Suppressor macrophage treated with lipopolysaccharide for 4 hours (primary cell): ENCODE results near the gene LYZL1.
"Not testable (repeated sequence)": the region's sequence is repeated elsewhere in the genome, so short reads cannot be mapped to it uniquely, and the experiment has no call there.

Source experiments
- DNase-seq: peaks from one replicate; pipeline ENCODE4 v3.0.0-alpha.2; 2020

LYZL1 gene

GRCh38 chr10:29265210-29265768, 23.6 kb upstream of the LYZL1 start:
- DNase-seq, result no peak

DNA sequence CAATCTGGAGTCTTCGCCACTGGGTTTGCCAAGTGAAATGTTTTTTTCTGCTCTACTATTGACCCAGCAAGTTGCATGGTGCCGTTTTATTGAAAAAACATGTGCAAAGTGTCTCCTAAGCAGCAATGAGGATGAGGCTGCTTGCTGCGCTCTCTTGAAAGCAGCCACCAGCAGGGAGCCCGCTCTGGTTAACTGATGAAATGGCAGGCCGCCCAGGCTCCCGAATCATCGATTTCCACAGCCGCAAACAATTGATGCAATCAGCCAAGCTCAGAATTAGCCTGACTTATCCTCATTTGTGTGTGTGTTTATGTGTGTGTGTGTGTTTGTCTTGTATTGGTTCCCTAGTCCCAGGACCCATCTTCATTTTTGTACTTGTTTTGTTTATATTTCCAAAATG, 22.2 kb upstream of the LYZL1 start:
- DNase-seq, result no peak

GRCh38 chr10:29268011-29268410, 20.9 kb upstream of the LYZL1 start:
- DNase-seq, result no peak

DNA sequence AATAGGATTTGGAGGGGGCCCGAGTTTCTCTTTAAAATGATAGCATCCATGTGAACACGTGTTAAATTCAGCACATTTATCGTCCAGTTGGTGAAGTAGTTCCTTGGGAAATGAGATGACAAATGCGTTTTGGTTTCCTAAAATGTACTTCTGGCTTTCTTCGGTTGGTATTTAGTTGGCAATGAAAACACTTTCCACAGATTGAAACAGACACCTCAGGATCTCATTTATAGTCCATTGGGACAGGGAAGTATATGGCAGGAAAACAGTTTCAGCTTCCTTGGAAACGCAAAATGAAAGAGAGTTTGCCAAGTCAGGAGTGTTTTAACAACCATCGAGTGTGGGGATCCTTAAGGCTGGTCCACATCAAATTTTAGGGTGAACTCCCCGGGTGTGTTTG, 19.4 kb upstream of the LYZL1 start:
- DNase-seq, result no peak

GRCh38 chr10:29270883-29271282, 18.0 kb upstream of the LYZL1 start:
- no peak for DNase-seq

DNA sequence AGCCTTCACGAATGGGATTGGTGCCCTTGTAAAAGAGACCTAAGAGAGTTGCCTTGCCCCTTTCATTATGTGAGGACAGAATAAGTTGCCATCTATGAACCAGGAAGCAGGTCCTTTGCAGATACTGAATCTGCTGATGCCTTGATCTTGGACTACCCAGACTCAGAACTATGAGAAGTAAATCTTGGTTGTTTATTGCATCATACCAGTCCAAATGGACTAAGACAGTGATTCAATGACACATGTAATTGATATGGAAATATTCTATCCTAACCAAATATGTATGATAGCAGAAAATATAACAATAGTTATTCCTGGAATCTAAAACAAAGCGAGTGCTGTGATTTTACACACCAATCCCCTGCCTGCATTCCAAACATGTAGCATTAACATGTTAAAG, 17.0 kb upstream of the LYZL1 start:
- DNase-seq, result no peak

- DNase-seq, result no peak
Measured at GRCh38 chr10:29273478-29273877, 15.4 kb upstream of the LYZL1 start.

- no peak for DNase-seq
Measured at GRCh38 chr10:29276251-29276850, 12.5 kb upstream of the LYZL1 start.

DNA sequence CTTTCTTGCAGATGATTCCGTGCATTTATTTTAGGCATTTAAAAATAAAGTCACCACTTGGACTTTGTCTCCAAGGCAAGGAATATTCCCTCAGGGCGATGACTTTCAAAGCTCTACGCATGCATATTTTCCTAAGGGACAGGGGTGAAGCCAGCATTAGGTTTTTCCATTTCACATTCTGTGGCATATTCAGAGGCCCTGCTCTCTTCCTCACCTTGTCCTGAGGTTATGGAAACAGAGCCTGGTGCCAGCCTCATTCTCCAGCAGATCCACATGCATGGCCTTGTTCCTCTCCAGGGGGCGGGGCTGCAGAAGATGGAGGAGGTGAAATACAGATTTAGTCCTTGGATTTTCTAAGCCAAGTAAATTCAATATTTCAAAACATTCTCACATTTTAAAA, 11.6 kb upstream of the LYZL1 start:
- no peak for DNase-seq

GRCh38 chr10:29279779-29280487, 8.9 kb upstream of the LYZL1 start:
- DNase-seq, result no peak

GRCh38 chr10:29280488-29280840, 8.4 kb upstream of the LYZL1 start:
- DNase-seq, result no peak

DNA sequence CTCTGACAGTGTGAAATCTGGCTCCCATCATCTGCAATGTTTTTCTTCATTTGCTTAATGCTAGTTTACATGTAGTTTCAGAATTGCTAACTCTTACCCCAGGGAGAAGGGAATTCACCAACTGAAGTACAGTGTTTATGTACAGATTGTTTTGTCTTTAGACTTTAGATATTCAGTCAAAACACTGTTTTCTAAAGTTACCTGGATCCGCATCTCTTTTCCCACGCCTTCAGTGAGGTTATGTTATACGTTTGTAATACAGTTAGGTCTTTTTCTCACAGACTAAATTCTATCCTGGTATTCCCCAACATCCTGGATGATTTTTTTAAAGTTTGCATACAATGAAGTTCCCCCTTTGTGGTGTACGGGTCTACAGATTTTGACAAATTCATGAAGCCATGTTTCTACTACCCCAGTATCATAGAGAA, 3.2 kb upstream of the LYZL1 start:
- no peak for DNase-seq

GRCh38 chr10:29287635-29288034, 1.2 kb upstream of the LYZL1 start:
- no peak for DNase-seq

DNA sequence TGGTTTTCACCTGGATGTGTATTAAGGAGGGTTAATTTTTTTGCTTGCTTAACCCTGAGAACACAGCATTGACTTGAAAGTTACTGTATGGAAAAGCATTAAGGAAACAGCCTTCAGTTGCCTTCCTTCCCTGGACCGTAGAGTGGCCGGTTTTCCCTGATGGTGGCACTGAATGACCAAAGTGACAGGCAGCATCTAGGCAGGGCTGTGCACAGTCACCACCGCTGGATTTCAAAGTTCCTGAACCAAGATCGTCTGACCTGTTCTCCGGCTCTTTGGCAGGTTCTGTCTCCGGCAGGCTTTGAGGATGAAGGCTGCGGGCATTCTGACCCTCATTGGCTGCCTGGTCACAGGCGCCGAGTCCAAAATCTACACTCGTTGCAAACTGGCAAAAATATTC, 2.7 kb downstream of the LYZL1 start:
- not testable (repeated sequence) for DNase-seq

DNA sequence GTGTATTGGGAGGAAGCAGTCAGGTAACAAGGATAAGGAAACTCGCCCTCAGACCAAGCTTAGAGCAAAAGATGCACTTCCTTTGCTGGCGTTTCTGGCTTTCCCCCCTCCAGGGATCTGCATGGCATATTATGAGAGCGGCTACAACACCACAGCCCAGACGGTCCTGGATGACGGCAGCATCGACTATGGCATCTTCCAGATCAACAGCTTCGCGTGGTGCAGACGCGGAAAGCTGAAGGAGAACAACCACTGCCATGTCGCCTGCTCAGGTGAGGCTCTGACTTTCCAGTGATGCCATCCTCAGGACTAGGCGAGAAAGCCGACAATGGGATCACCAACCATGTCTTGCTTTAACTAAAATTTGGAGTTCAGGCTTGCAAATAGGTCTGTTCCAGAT, 3.5 kb downstream of the LYZL1 start:
- not testable (repeated sequence) for DNase-seq

- DNase-seq, result peak; percentile 5
Measured at GRCh38 chr10:29295813-29296212, 6.9 kb downstream of the LYZL1 start.

GRCh38 chr10:29297678-29298077, 8.8 kb downstream of the LYZL1 start:
- DNase-seq, result no peak

DNA sequence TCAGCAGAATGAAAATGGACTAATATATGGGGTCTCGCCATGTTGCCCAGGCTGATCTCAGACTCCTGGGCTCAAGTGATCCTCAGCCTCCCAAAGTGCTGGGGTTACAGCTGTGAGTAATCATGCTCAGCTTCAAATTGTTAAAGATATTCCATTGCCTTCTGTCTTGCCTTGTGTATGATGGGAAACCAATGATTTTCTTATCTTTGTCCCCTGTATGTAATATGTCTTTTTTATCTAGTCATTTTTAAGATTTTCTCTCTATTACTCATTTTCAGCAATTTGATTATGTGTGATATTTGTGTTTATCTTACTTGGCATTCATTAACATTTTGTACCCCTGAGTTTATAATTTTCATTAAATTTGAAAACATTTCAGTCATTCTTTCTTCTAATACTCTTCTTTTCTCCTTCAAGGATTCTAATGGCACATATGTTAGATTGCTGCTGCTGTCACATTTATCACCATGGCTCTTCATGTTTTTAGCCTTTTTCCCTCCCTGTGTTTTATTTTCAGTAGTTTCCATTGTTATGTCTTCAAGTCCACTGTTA, 12.6 kb downstream of the LYZL1 start:
- DNase-seq, result no peak

GRCh38 chr10:29302499-29302898, 13.6 kb downstream of the LYZL1 start:
- no peak for DNase-seq

DNA sequence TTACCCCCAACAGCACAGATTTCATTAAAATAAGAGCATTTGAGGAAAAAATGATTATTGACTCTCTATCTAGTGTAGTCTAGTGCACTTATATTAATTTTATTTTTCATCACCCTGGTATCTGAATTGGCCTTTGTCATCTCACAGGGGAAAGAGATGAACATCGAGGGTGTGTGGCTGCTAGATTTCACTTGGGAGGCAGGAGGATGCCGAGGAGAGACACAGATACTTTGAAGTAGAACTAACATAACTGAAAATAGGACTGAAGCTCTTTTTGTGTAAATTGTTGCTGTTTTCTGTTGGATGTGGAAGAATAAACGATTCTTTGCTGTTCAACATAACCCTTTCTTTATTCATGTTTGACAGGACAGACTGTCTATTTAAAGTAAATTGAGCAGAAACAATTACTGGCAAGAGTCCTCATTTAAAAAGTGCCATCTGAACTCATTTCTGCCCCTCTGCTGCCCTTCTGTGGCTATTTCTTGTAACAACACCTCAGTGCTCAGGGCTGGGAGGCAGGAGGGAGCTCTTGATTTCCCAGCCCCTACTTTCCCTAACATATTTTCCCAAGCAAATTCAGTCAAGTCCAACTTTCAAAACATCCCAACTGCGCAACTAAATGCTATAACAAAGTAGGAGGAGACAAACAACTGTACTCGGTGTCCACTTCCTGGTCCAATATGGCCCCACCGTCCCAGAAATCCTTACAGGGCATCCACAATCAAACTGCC, 15.6 kb downstream of the LYZL1 start:
- peak; percentile 69 for DNase-seq

DNA sequence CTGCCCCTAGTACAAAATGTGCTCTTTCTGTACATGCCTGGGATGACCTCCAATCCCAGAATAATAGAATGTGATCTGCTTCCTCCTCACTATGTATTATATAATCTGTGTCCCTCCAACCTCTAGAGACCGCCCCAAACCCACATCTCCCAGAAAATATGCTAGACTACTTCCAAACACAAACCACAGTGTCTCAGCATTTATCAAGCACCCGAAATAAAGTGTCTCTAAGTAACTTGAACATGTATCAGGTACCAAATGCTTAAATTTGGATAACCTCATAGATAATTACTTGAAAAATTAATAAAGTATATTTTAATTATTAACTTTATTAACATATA, 16.1 kb downstream of the LYZL1 start:
- DNase-seq, result no peak

DNA sequence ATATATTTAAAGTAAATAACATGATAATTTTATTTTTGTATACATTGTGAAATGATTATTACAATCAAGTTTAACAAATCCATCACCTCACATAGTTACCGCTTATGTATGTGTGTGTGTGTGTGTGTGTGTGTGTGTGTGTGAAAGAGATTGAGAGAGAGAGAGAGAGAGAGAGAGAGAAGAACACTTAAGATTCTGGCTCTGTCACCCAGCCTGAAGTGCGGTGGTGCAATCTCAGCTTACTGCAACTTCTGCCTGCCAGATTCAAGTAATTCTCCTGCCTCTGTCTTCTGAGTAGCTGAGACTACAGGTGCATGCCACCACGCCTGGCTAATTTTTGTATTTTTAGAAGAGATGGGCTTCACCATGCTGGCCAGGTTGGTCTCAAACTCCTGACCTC, 17.8 kb downstream of the LYZL1 start:
- no peak for DNase-seq

DNA sequence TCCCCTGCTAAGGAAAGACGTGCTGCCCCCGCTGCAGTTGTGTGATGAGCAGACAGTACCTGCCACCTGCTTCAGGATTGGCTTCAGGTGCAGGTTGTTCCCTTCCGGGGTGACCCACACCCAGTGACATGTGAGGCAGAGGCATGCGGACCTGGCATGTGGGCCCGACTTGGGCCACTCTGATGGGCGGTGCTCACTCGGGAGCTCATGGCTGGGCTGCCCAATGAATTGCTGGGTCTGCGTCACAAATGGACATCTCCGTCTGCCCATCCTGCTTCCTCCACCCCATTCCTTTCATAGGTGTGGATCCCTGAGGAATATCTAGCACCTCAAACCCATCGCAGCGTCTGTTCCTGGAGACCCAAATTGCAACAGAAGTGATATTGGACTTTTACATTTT, 19.3 kb downstream of the LYZL1 start:
- DNase-seq, result not testable (repeated sequence)

GRCh38 chr10:29309465-29309864, 20.6 kb downstream of the LYZL1 start:
- no peak for DNase-seq
